NCI-H1105 (cell line): ENCODE measurements around the gene AK8.
A peak's percentile ranks its signal among the peaks of the same experiment; 100 is the strongest.

Experiments
- DNase-seq: peaks from one replicate; lab custom pipeline; 2025; lab: John Stamatoyannopoulos, UW

AK8 gene

GRCh38 chr9:132877824-132878694, at the start of gene AK8:
AK8 (minus strand) TSS chr9:132878284; CDS start chr9:132878255, 29 bp downstream.
- peak; percentile 54 for DNase-seq

- DNase-seq, result no peak
Observed at GRCh38 chr9:132927704-132928103, 49.6 kb upstream of the AK8 start.

DNA sequence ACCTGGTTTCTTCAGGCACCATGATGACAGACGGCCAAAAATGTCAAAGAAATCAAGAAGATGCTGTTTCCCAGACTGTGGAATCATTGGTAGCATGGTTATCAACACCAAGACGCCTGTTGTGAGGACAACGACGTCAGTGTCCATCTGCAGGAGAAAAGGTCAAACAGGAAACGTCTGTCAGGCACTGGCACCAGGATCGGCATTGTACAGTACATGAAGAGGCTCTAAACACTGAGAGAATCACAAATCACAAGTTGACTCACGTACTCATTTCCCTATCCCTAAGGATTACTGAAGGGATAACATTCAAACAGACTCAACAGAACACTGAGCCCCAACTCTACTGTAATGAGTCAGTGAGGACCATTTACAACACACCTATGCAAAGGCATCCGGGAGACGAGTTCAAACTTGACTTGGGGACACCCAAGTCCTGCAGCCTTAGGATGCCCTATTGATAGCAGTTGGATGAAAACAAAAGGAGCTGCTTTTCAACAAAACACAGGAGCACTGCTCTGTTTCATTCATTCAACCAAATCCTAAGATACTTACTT, 45.3 kb upstream of the AK8 start:
- DNase-seq, result no peak

DNA sequence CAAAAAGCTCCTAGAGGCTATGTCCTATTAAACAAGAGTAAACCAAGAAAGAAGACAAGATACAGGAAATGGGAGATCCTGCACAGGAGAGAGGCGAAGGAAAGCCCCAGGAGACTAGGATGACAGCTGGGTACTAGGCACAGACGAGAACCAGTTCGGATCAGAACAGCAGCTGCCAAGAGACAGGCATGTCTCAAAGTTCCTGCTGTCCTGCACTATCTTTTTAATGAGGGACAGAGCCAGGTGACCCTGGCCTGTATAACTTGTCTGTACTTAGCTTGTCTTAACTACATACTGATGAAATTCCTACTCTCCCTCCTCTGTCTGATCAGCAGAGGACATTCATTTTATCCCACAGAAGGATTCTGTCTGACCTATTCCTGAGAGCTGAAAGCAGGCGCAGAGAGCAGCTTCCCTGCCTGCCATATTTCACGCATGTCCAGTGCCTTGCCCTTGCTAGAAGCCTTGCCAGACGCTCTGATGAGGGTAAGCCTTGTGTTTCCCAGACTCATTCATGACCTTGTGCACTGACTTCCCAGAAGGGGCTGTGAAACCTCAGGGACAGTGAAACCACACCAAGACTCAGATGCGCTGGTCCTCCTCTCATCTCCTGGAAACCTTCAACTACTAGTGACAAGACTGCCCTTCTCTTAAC, 41.7 kb upstream of the AK8 start:
- DNase-seq, result no peak

GRCh38 chr9:132914924-132915323, 36.8 kb upstream of the AK8 start:
- no peak for DNase-seq

- DNase-seq, result no peak
Observed at GRCh38 chr9:132912131-132912530, 34.0 kb upstream of the AK8 start.

DNA sequence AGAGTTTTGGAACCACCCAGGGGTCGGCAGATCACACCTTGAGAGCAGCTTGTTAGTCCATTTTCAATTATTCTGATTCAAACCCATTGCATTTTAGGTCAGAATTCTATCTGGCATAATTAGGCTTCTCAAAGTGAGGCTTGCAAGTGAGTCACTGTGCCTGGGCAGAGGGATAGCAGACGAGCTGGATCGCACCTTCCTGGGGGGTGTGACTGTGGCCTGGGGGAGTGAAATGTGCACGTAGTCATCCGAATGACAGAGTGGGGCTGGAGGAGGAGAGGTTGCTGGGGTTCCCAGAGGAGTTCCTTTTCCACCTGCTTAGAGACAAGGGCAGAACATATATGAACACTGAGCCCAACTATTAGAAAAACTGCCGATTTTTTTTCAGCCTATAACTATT, 32.3 kb upstream of the AK8 start:
- DNase-seq, result no peak

DNA sequence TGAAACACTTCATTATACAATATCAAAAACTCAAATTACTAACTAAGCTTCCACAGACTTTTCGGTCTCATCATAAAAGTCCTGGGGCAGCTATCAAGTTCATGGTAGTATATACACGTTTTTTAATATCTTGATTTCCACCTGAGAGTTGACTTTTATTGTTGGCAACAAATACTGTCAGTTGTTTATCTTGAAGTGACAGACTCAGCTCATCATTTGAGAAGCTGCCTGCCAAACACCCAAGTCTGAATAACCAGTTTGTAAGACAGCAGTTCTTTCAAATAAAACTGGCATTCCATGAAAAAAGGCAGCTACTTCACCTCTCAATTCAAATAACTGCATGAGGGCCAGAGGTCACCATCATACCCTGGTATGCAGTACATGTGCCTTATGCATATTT, 31.2 kb upstream of the AK8 start:
- DNase-seq, result no peak

DNA sequence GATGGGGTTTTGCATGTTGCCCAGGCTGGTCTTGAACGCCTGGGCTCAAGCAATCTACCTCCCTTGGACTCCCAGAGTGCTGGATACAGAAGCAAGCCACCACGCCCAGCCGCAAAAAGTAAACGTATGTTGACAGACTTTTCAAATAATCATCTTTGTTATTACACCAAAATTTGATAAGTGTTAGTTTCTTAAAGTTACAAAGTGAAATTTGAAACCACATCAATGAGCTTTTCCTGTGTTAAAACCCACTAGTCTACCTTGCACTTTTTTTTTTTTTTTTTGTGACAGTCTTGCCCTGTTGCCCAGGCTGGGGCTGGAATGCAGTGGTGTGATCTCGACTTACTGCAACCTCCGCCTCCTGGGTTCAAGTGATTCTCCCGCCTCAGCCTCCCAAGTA, 30.6 kb upstream of the AK8 start:
- DNase-seq, result no peak

GRCh38 chr9:132905726-132906125, 27.6 kb upstream of the AK8 start:
- DNase-seq, result no peak

GRCh38 chr9:132903574-132904492, 25.7 kb upstream of the AK8 start:
- no peak for DNase-seq

DNA sequence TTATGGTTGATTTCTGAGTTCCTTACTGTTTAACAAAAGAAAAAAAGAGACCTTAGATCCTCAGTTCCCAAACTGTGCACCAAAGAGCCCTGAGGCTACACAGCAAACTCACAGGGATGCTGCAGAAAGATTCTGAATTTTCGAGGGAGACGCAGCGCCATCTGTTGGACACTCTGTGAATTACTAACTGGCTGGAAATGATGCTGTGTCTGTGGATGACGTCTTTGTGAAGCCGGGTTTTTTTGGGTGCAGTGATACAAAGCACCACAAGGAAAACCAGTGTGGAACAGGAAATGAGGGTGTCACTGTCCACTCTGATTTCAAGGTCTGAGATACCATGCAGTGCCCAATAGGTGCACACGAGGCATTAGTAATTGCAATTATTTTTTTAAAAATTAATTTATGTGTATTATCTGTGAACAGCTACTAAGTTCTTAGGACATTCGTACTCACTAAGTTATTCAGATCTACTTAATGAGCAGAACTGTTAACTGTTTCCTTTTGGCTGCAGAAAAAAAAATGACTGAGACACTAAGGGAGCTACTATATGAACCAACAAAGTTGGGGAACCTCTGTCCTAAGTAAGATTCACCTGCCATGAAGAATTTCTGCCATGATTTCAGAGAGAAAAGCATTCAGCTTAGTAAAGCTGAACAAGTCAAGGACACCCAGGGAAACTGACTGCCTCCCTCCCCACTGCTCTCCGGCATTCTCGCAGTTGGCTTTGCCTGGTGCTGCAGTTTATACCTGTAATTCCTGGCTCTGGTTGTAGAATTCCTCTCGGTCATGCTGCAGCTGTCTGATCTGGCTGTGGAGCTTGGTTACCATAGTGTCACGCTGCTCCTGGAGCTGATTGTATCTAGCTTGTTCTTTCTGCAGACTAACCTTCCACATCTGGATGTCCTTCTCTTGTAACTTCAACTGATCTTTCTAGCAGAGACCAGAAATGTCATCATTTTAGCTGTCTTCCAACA, 24.1 kb upstream of the AK8 start:
- peak; percentile 44 for DNase-seq

DNA sequence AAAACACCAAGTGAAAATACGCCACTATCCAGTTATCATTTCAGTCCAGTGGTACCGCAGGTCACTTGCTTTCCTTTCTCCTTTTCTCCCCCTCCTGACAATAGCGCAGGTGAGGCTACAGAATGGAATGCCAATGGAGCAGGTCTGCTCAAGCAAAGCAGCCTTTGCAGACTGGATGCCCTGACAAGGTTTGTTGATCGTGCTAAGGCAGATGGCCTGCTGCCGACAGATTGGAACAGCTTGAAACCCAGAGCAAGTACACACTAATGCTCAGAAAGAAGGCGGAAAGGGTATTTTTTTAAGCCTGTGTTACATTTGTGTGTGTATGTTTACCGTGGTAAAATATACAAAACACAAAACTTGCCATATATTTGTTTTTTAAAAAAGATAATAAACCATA, 20.0 kb upstream of the AK8 start:
- DNase-seq, result no peak

- no peak for DNase-seq
Observed at GRCh38 chr9:132896906-132897305, 18.8 kb upstream of the AK8 start.

DNA sequence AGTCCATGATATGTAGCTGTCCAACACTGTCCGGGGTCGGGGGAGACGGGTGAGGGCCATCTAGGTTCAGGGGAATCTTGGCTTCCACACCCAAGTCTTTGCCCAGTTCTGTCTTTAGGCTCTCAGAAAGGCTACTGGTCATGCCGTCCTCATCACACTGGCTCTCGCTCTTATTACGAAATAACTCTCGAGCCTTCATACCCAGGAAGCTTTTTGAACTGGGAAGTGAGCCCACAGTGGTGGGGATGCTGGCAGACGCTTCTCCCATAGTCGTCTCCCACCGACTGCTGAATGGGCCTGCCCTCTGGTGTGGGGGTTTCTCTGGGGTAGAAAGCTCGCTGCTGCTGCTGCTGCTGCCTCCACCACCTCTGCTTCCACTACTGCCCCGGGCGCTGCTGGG, 18.2 kb upstream of the AK8 start:
- DNase-seq, result no peak

DNA sequence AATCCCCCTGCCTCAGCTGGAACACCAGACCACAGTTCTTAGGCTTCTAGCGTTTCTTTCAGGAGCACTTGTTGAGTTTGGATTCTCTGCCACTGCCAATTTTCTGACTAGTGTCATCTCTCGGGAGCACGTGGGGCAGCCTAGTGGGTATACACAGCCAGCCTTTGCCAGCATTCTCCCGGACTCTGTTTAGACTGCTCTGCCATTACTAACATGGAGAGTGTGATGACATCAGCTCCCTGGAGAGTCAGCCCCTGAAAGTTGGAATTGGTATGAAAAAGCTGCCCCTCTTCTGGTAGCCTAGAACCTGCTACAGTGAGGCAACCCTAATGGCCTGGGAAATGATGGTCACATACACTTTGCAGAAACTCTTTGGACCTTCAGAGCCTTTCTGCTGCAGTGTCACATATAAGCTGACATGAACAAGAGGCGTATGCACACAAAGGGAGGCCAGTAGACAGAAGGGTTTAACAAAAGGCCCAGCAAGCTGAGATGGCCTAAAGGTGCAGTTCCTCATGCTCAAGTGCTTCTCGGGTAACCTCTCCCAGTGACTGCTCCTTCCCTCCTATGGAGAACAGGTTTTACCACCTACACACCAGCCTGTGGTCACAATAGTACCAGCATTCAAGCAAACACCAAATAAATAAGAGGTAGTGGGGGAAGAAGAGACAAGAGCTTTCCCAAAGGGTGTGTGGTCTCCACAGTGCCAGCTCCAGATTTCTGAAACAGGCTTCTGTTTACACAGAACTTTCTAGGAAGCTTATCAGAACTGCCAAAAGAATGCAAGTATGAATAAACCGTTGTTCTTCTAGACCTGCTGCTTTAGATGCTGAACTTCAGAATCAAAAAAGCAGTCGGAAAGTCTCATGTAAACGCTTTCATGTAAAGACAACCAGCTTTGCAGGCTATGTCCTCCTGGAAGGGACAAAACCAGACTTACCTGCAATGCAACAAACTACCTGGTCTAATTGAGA, 17.1 kb upstream of the AK8 start:
- DNase-seq, result no peak

DNA sequence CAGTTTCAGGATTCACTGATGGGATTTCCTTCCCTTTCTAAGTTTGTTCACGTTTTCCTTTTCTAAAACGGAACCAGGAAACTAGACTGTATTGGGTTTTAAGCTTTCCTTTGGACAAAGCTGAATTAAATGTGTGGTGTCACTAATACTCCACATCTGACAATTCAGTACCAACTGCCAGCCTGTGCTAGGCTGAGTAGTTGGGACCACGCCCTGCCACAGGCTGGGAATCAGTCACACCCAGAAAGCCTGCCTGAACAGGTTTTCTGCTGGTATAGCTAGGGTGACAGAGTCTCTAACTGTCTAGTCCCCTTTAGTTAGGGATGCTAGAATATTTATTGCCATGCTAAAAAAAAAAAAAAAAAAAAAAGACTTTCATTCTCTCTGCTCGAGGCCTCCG, 16.3 kb upstream of the AK8 start:
- no peak for DNase-seq

- DNase-seq, result no peak
Observed at GRCh38 chr9:132892400-132892799, 14.3 kb upstream of the AK8 start.

GRCh38 chr9:132888151-132888550, 10.1 kb upstream of the AK8 start:
- DNase-seq, result no peak
